ENCODE data around the gene GRIA3. TPM values are rescaled to one million over a fixed set of nuclear protein-coding genes. Genes with fewer than 3 reads are reported as not detected.
"Not testable (repeated sequence)": the region's sequence is repeated elsewhere in the genome, so short reads cannot be mapped to it uniquely, and the experiment has no call there.

GRIA3 gene
- total RNA-seq, 1 donor from 2014 or later: 4.4 TPM

- Histone ChIP-seq H3K4me1 (no peaks in the 10 kb centered on the region), H3K27ac (no peak overlapping the region), H3K4me3 (no peak overlapping the region), H3K36me3 (no peaks in the 10 kb centered on the region), H3K27me3 (no peaks in the 10 kb centered on the region), H3K9me3 (no peaks in the 10 kb centered on the region)
- DNase-seq (ENCODE audit: extremely low spot score in 2 of 2): no peak
- intact Hi-C loops (cut with DNase I): no loop called here
- TF ChIP-seq CTCF (IDR thresholded peaks at IDR 0.05) (no peak), POLR2A (IDR thresholded peaks at IDR 0.05) (no peak), POLR2AphosphoS5 (IDR thresholded peaks at IDR 0.05; ENCODE audit: insufficient read depth in 1 of 2, low read depth in 1 of 2) (no peak)
Observed at GRCh38 chrX:123493857-123494256, 309.8 kb downstream of the GRIA3 start.

DNA sequence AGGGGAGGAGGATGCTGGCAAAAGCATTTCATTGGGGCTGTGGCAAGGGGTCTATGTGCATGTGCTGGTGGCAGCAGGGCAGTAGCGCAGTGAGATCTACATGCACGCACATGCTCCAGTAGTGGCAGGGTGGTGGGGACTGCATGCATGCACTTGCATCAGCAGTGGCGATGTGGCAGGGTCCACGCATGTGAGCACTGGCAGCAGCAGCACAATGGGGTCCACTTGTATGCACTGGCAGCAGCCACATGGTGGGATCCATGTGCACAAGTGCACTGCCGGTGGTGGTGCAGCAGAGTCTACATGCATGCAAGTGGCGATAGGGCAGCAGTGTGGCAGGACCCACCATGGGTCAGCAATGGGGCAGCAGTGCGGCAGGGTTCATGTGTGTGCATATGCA lies 315.7 kb downstream of the GRIA3 start:
- H3K4me1 ChIP-seq: no peaks in the 10 kb centered on the region
- TF ChIP-seq POLR2A (IDR thresholded peaks at IDR 0.05) (no peak), CTCF (IDR thresholded peaks at IDR 0.05) (no peak), POLR2AphosphoS5 (IDR thresholded peaks at IDR 0.05; ENCODE audit: insufficient read depth in 1 of 2, low read depth in 1 of 2) (no peak)
- no peaks in the 10 kb centered on the region for H3K9me3 ChIP-seq
- no peaks in the 10 kb centered on the region for H3K36me3 ChIP-seq
- no peak overlapping the region for H3K27ac ChIP-seq
- no peak for DNase-seq (ENCODE audit: extremely low spot score in 2 of 2)
- intact Hi-C loops (cut with DNase I): no loop called here
- H3K4me3 ChIP-seq: no peak overlapping the region
- H3K27me3 ChIP-seq: no peaks in the 10 kb centered on the region

DNA sequence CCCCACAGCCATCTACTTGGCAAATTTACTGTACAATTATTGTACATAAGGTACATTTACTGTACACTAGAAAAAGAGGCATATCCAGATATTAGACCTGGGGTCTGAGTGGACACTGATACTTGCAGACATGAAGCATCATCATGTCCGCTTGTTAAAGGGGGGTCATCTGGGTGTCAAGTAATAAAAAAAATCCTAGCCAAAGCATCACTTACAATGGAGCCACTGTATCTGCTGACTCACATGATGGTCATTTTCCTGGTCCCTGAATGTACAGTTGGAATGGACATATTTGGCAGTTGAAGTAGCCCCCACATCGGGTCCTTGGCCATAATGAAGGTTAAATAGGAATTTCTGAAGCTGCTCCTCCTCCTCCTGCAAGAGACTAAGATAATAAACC lies 320.0 kb downstream of the GRIA3 start:
- Histone ChIP-seq H3K27me3 (no peaks in the 10 kb centered on the region), H3K4me1 (no peaks in the 10 kb centered on the region), H3K4me3 (no peak overlapping the region), H3K27ac (no peak overlapping the region), H3K9me3 (no peaks in the 10 kb centered on the region), H3K36me3 (no peaks in the 10 kb centered on the region)
- intact Hi-C loops (cut with DNase I): no loop called here
- TF ChIP-seq POLR2AphosphoS5 (IDR thresholded peaks at IDR 0.05; ENCODE audit: insufficient read depth in 1 of 2, low read depth in 1 of 2) (no peak), POLR2A (IDR thresholded peaks at IDR 0.05) (no peak), CTCF (IDR thresholded peaks at IDR 0.05) (no peak)
- no peak for DNase-seq (ENCODE audit: extremely low spot score in 2 of 2)

DNA sequence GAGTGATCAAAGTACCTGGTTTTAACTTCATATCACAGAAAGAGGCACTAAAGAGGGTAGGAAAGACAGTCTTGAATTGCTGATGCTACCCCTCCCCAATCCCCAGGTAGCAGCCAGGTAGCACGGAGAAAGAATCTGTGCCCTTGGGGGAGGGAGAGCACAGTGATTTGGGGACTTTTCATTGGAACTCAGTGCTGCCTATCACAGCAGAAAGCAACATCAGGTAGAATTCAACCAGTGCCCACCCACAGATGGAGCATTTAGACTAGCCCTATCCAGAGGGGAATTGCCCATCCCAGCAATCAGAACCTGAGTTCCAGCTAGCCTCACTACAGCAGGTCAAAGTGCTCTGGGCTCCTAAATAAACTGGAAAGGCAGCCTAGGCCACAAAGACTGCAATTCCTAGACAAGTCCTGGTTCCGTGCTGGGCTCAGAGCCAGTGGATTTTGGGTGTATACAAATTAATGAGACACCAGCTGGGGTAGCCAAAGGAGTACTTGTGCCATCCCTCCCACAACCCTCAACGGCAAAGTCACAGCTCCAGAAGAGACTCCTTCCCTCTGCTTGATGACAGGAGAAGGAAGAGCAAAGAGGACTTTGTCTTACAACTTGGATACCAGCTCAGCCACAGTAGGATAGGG lies 320.7 kb downstream of the GRIA3 start:
- H3K9me3 ChIP-seq: no peaks in the 10 kb centered on the region
- H3K27me3 ChIP-seq: no peaks in the 10 kb centered on the region
- intact Hi-C loops (cut with DNase I): no loop called here
- no peaks in the 10 kb centered on the region for H3K36me3 ChIP-seq
- no peaks in the 10 kb centered on the region for H3K4me1 ChIP-seq
- no peak overlapping the region for H3K27ac ChIP-seq
- no peak overlapping the region for H3K4me3 ChIP-seq
- TF ChIP-seq CTCF (IDR thresholded peaks at IDR 0.05) (no peak), POLR2AphosphoS5 (IDR thresholded peaks at IDR 0.05; ENCODE audit: insufficient read depth in 1 of 2, low read depth in 1 of 2) (no peak)
- no peak for DNase-seq (ENCODE audit: extremely low spot score in 2 of 2)

DNA sequence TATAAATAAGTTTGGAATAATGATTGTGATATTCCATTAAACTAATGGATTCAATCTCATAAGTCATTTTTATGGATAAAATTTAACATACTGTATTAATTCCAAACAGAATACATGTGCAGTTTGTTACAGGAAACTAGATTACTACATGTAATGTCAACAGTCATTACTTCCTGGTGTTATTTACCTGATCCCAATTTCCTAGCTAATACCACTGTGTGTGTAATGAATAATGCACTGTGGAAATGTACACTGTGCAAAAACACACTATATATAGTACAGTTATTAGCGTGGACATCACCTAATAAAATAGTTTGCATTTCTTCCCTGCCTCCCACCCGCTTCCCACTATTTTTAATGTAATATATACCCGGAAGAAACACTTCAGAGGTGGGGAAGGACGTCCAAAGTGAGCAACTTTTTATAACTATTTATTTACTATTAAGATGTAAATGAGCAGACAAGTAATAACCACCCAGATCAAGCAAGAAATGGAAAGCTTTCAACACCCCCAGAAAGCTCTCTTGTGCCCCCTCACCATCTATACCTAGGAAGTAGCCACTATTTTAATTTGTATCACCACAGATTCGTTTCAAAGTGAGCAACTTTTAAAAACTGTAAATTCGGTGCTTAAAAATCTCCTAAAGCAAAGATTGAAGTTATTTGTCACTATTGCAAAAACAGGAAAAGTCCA lies 329.7 kb downstream of the GRIA3 start:
- no peaks in the 10 kb centered on the region for H3K4me1 ChIP-seq
- intact Hi-C loops (cut with DNase I): no loop called here
- no peaks in the 10 kb centered on the region for H3K36me3 ChIP-seq
- H3K27ac ChIP-seq: no peak overlapping the region
- H3K4me3 ChIP-seq: no peak overlapping the region
- TF ChIP-seq CTCF (IDR thresholded peaks at IDR 0.05): no peak
- TF ChIP-seq POLR2AphosphoS5 (IDR thresholded peaks at IDR 0.05; ENCODE audit: insufficient read depth in 1 of 2, low read depth in 1 of 2): no peak
- no peak for TF ChIP-seq POLR2A (IDR thresholded peaks at IDR 0.05)
- no peak for DNase-seq (ENCODE audit: extremely low spot score in 2 of 2)
- no peaks in the 10 kb centered on the region for H3K9me3 ChIP-seq
- H3K27me3 ChIP-seq: no peaks in the 10 kb centered on the region

DNA sequence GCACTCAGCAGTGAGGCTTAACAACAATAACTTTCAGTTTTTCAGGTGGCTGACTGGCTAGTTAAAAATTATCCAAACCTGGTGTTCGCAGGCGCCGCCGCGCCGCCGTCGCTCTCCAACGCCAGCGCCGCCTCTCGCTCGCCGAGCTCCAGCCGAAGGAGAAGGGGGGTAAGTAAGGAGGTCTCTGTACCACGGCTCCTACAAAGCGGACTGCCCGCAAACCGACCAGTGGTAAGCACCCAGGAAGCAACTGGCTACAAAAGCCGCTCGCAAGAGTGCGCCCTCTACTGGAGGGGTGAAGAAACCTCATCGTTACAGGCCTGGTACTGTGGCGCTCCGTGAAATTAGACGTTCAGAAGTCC lies 330.2 kb downstream of the GRIA3 start:
- DNase-seq (ENCODE audit: extremely low spot score in 2 of 2); H3K4me3 ChIP-seq; H3K36me3 ChIP-seq: not testable (repeated sequence)

More for the DNA sequence above, 330.2 kb downstream of the GRIA3 start:
- H3K27ac ChIP-seq; H3K27me3 ChIP-seq; H3K4me1 ChIP-seq; H3K9me3 ChIP-seq; intact Hi-C loops (cut with DNase I): not testable (repeated sequence)
